Measurements from ENCODE around the gene AATF. TPM values are rescaled to one million over a fixed set of nuclear protein-coding genes. Genes with fewer than 3 reads are reported as not detected.

The AATF gene
- total RNA-seq, 1 donor from 2014 or later = 42.8 TPM

GRCh38 chr17:37097154-37097553 is 148.4 kb downstream of the AATF start:
- Histone ChIP-seq H3K4me3 (no peak overlapping the region), H3K9me3 (no peaks in the 10 kb centered on the region), H3K4me1 (no peaks in the 10 kb centered on the region), H3K27me3 (no peaks in the 10 kb centered on the region), H3K27ac (no peak overlapping the region), H3K36me3 (peaks cover 48% of the 10 kb centered on the region)
- intact Hi-C loops (cut with DNase I) = no loop called here
- ATAC-seq (no peak), DNase-seq (no peak)
- TF ChIP-seq CTCF (IDR thresholded peaks at IDR 0.05) = no peak

- no peaks in the 10 kb centered on the region for H3K9me3 ChIP-seq
- intact Hi-C loops (cut with DNase I) = no loop called here
- H3K36me3 ChIP-seq = peaks cover 48% of the 10 kb centered on the region
- H3K4me3 ChIP-seq = no peak overlapping the region
- no peak for TF ChIP-seq CTCF (IDR thresholded peaks at IDR 0.05)
- H3K27me3 ChIP-seq = no peaks in the 10 kb centered on the region
- DNase-seq (no peak), ATAC-seq (peak; percentile 17)
- H3K27ac ChIP-seq = no peak overlapping the region
- no peaks in the 10 kb centered on the region for H3K4me1 ChIP-seq
Measured at GRCh38 chr17:37098152-37098551, 149.4 kb downstream of the AATF start.

GRCh38 chr17:37098910-37099664 is 150.3 kb downstream of the AATF start:
- no peaks in the 10 kb centered on the region for H3K4me1 ChIP-seq
- ATAC-seq (no peak), DNase-seq (no peak)
- H3K9me3 ChIP-seq = no peaks in the 10 kb centered on the region
- peaks cover 48% of the 10 kb centered on the region for H3K36me3 ChIP-seq
- no peaks in the 10 kb centered on the region for H3K27me3 ChIP-seq
- H3K27ac ChIP-seq = no peak overlapping the region
- no peak overlapping the region for H3K4me3 ChIP-seq
- no peak for TF ChIP-seq CTCF (IDR thresholded peaks at IDR 0.05)
- intact Hi-C loops (cut with DNase I) = no loop called here

GRCh38 chr17:37100231-37100630 is 151.5 kb downstream of the AATF start:
- no peak for DNase-seq
- H3K27me3 ChIP-seq = no peaks in the 10 kb centered on the region
- H3K27ac ChIP-seq = no peak overlapping the region
- no peak overlapping the region for H3K4me3 ChIP-seq
- H3K36me3 ChIP-seq = peaks cover 47% of the 10 kb centered on the region
- H3K4me1 ChIP-seq = no peaks in the 10 kb centered on the region
- peak; percentile 53 for ATAC-seq
- no peaks in the 10 kb centered on the region for H3K9me3 ChIP-seq
- intact Hi-C loops (cut with DNase I) = no loop called here
- no peak for TF ChIP-seq CTCF (IDR thresholded peaks at IDR 0.05)

GRCh38 chr17:37101306-37101705 is 152.6 kb downstream of the AATF start:
- ATAC-seq (no peak), DNase-seq (no peak)
- Histone ChIP-seq H3K4me1 (no peaks in the 10 kb centered on the region), H3K36me3 (peaks cover 39% of the 10 kb centered on the region), H3K4me3 (no peak overlapping the region), H3K9me3 (no peaks in the 10 kb centered on the region), H3K27ac (no peak overlapping the region), H3K27me3 (no peaks in the 10 kb centered on the region)
- TF ChIP-seq CTCF (IDR thresholded peaks at IDR 0.05) = no peak
- intact Hi-C loops (cut with DNase I) = no loop called here
